HuH-7.5 (cell line): Measurements from ENCODE around the gene ERGIC3.

ENCODE experiments used
- DNase-seq: peaks from one replicate; pipeline ENCODE4 v3.0.0; 2011; ENCODE audit warnings: low spot score

The ERGIC3 gene

DNA sequence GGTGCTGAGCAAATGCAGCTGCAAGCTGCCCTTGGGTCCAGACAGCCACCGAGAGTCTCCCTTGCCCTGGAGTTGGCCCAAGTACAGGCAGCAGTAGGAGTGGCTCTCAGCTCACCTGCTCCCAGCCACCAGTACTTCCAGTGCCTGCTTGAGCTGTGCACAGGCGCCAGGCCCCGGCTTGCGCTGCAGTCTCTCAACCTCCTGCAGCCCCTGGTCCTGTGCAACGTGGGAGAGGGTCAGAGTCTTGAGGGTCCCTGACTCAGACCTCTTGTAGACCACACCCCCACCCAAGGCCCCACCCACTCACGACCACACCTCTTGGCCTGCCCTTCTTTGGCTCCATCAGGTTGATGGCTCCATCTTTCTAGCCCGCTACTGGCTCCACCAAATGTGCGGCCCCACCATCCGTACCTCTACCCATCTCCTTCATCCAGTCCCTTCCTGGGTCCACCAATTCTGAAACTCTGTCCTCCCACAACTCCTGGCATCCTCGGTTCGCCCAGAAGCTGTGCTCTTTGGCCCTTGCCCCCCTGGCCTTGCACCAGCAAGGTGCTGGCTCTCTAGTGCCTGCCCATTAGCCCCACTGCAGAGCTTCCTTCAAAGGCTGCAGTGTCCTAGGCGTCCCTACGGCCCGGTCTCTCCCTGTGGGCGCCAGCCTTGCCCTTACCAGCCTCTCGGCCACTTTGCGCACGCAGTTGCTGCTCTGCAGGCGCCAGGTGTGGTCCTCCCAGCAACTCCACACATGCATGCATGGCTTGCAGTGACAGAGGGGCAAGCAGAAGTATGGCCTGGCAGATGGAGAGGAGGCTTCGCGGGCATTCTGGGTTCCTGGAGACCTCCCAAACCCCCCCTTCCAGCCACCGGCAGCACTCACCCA is 57.3 kb downstream of the ERGIC3 start:
- no peak for DNase-seq

GRCh38 chr20:35599776-35600120 is 57.9 kb downstream of the ERGIC3 start:
- no peak for DNase-seq

DNA sequence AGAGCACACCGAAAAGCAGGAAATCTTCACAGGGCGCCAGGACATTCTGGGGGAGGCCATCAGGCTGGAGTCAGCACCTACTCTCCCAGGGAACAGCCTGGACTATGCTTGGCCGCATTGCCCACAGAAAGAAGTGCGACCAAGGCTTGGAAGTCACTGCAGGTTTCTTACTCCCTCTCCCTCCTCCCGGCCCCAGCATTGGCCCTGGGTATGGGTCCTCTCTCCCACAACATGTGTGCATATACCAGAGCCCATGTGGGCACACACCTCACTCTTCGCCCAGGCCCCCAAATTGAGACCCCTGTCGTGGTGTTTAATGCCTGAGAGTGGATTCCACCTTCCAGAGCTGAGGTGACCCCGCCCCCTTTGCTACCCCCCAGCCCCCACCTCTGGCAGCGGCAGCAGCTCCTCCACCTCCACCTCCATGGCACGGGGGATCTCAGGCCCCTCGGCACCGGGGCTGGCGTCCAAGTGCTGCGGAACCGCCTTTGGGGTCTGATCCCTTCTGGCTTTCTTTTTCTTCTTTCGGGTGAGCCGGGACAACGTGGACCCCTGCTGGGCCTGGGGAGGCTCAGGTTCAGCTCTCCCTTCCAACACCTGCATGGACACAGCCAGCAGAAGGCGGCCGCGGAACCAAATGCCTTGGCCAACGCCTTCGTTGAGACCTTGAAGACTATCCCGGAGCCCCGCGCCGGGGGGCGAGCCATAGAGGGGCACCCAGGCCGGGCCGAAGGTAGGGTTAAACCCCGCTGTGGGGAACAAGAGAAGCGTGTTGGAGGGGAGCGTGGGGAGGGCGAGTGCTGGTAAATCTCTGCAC is 58.5 kb downstream of the ERGIC3 start:
- DNase-seq: no peak

GRCh38 chr20:35600993-35601973 is 59.4 kb downstream of the ERGIC3 start:
- DNase-seq: peak; percentile 87

GRCh38 chr20:35601990-35602389 is 60.1 kb downstream of the ERGIC3 start:
- no peak for DNase-seq

GRCh38 chr20:35602851-35603495 is 61.1 kb downstream of the ERGIC3 start:
- DNase-seq: no peak

- DNase-seq: no peak
Measured at GRCh38 chr20:35603695-35604448, 62.0 kb downstream of the ERGIC3 start.

DNA sequence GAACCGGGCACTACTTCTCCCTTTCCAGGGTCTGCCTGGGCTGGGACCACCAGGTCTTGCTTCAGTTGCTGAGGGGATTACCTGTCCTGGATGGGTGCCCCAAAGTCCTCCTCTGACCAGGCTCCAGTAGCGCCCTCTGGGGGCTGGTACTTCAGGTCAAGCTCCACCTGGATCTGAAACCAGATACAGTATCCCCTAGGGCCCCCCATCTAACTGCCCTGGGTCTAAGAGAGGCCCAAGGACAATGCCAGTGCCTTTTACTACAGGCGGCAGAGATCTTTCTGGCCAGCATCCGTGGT is 62.5 kb downstream of the ERGIC3 start:
- no peak for DNase-seq

- no peak for DNase-seq
Measured at GRCh38 chr20:35606127-35606526, 64.2 kb downstream of the ERGIC3 start.
